ENCODE measurements around the gene NCAPG2. TPM values are rescaled to one million over a fixed set of nuclear protein-coding genes. Genes with fewer than 3 reads are reported as not detected.

Gene NCAPG2
- total RNA-seq, 1 experiment from 2014 or later, result 67.3 TPM

DNA sequence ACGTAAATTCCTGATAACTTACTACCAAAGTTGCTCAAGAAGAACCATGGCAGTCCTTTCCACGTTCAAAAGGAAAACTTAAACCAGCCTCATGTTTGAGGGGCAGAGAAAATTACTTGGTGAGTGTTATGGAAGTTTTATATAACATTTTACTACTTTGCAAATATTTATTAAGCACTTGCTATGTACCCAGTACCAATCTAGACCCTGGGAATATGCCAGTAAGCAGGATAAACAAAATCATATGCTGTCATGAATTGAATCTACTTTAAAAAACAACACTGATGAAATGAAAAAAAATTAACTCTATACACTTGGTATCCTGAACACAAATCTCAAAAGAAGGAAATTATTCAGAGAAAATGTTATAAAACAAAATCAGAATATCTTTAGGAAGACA is 46.1 kb downstream of the NCAPG2 start:
- Mint-ChIP-seq H3K36me3 (ENCODE audit: insufficient read depth, unreplicated experiment) (peaks cover 62% of the 10 kb centered on the region), H3K27me3 (ENCODE audit: insufficient read depth, unreplicated experiment) (no peaks in the 10 kb centered on the region), H3K4me3 (ENCODE audit: unreplicated experiment) (no peak overlapping the region), H3K9me3 (ENCODE audit: unreplicated experiment) (no peaks in the 10 kb centered on the region), H3K4me1 (ENCODE audit: low read depth, unreplicated experiment) (no peaks in the 10 kb centered on the region), H3K27ac (ENCODE audit: unreplicated experiment) (no peak overlapping the region)
- BruUV-seq (replicated peaks), result no TSS peak
- ChIA-PET CTCF (no interaction called here), POLR2A (no interaction called here)
- Histone ChIP-seq H3K4me1 (no peaks in the 10 kb centered on the region), H3K9me3 (no peaks in the 10 kb centered on the region), H3K27me3 (replicated peaks; ENCODE audit: control insufficient read depth, insufficient read depth, low read length) (no peaks in the 10 kb centered on the region), H3K4me3 (ENCODE audit: low read depth, low read length) (no peak overlapping the region), H3K36me3 (ENCODE audit: control insufficient read depth, insufficient read depth, low read length) (no peaks in the 10 kb centered on the region)
- no peak for DNase-seq
- intact Hi-C loops (cut with micrococcal nuclease; ENCODE audit: unreplicated experiment), result no loop called here
- TF ChIP-seq, protein P1, sequence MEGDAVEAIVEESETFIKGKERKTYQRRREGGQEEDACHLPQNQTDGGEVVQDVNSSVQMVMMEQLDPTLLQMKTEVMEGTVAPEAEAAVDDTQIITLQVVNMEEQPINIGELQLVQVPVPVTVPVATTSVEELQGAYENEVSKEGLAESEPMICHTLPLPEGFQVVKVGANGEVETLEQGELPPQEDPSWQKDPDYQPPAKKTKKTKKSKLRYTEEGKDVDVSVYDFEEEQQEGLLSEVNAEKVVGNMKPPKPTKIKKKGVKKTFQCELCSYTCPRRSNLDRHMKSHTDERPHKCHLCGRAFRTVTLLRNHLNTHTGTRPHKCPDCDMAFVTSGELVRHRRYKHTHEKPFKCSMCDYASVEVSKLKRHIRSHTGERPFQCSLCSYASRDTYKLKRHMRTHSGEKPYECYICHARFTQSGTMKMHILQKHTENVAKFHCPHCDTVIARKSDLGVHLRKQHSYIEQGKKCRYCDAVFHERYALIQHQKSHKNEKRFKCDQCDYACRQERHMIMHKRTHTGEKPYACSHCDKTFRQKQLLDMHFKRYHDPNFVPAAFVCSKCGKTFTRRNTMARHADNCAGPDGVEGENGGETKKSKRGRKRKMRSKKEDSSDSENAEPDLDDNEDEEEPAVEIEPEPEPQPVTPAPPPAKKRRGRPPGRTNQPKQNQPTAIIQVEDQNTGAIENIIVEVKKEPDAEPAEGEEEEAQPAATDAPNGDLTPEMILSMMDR (IDR thresholded peaks at IDR 0.05; ENCODE audit: insufficient read depth in 1 of 2, low read depth in 1 of 2, low read length in 1 of 2, severe bottlenecking in 1 of 2, unreplicated experiment in 1 of 2), result no peak

DNA sequence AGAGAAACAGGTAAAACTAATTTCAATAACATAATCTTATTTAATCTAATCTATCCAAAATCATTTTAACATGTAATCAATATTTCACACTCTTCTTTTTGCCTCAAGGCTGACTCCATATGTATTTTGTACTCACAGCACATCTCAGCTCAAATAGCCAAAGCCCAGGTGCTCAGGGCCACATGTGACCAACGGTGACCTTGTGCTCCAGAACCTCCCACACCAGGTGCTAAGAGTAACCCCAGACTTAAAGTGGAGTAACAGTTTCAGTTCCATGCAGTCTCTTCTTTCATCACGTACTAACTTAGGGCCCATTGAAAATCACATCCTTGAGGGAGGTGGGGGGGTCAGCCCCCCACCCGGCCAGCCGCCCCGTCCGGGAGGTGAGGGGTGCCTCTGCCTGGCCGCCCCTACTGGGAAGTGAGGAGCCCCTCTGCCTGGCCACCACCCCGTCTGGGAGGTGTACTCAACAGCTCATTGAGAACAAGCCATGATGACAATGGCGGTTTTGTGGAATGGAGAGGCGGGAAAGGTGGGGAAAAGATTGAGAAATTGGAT is 47.3 kb downstream of the NCAPG2 start:
- Mint-ChIP-seq H3K27ac (ENCODE audit: unreplicated experiment) (no peak overlapping the region), H3K4me1 (ENCODE audit: low read depth, unreplicated experiment) (no peaks in the 10 kb centered on the region), H3K9me3 (ENCODE audit: unreplicated experiment) (no peaks in the 10 kb centered on the region), H3K27me3 (ENCODE audit: insufficient read depth, unreplicated experiment) (no peaks in the 10 kb centered on the region), H3K36me3 (ENCODE audit: insufficient read depth, unreplicated experiment) (peaks cover 52% of the 10 kb centered on the region), H3K4me3 (ENCODE audit: unreplicated experiment) (no peak overlapping the region)
- TF ChIP-seq, protein P1 (IDR thresholded peaks at IDR 0.05; ENCODE audit: insufficient read depth in 1 of 2, low read depth in 1 of 2, low read length in 1 of 2, severe bottlenecking in 1 of 2, unreplicated experiment in 1 of 2), result no peak
- no TSS peak for BruUV-seq (replicated peaks)
- Histone ChIP-seq H3K4me3 (ENCODE audit: low read depth, low read length) (no peak overlapping the region), H3K4me1 (no peaks in the 10 kb centered on the region), H3K27me3 (replicated peaks; ENCODE audit: control insufficient read depth, insufficient read depth, low read length) (no peaks in the 10 kb centered on the region), H3K9me3 (no peaks in the 10 kb centered on the region), H3K36me3 (ENCODE audit: control insufficient read depth, insufficient read depth, low read length) (no peaks in the 10 kb centered on the region)
- ChIA-PET CTCF (no interaction called here), POLR2A (no interaction called here)
- intact Hi-C loops (cut with micrococcal nuclease; ENCODE audit: unreplicated experiment), result no loop called here
- no peak for DNase-seq

DNA sequence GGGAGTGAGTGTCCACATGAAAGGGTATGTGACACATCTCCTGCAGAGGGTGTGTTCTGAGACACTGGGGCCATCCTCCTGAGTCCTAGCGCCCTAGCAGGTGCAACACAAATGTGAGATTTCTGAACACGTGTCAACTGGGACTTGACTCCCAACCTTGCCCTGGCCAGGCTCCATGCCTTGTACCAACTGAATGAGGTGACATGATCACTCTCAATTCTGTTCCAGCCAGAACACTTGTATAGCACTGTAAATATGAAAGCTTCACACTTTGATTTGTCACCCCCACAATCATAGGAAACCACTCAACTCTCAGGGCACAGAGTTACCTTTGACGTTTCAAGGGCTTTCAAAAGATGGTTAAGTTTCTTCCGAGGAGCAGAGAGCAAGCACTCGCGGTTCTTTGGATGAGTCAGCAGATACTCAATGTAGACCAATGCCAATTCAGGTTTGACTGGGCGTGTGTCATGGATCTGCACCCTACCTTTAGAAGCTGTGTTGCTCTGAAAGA is 48.6 kb downstream of the NCAPG2 start:
- H3K4me1 ChIP-seq, result peaks cover 6% of the 10 kb centered on the region; the same call in 1 of the 2 replicates
- TF ChIP-seq, protein P1 (IDR thresholded peaks at IDR 0.05; ENCODE audit: insufficient read depth in 1 of 2, low read depth in 1 of 2, low read length in 1 of 2, severe bottlenecking in 1 of 2, unreplicated experiment in 1 of 2), result no peak
- no TSS peak for BruUV-seq (replicated peaks)
- H3K27ac Mint-ChIP-seq (ENCODE audit: unreplicated experiment), result no peak overlapping the region
- H3K27me3 Mint-ChIP-seq (ENCODE audit: insufficient read depth, unreplicated experiment), result no peaks in the 10 kb centered on the region
- no peak for DNase-seq
- intact Hi-C loops (cut with micrococcal nuclease; ENCODE audit: unreplicated experiment), result no loop called here
- ChIA-PET CTCF (no interaction called here), POLR2A (no interaction called here)
- H3K9me3 Mint-ChIP-seq (ENCODE audit: unreplicated experiment), result no peaks in the 10 kb centered on the region
- H3K36me3 ChIP-seq (ENCODE audit: control insufficient read depth, insufficient read depth, low read length), result no peaks in the 10 kb centered on the region
- peaks cover 3% of the 10 kb centered on the region for H3K4me1 Mint-ChIP-seq (ENCODE audit: low read depth, unreplicated experiment)
- H3K36me3 Mint-ChIP-seq (ENCODE audit: insufficient read depth, unreplicated experiment), result peaks cover 54% of the 10 kb centered on the region
- H3K27me3 ChIP-seq (replicated peaks; ENCODE audit: control insufficient read depth, insufficient read depth, low read length), result no peaks in the 10 kb centered on the region
- H3K9me3 ChIP-seq, result no peaks in the 10 kb centered on the region
- H3K4me3 ChIP-seq (ENCODE audit: low read depth, low read length), result no peak overlapping the region
- H3K4me3 Mint-ChIP-seq (ENCODE audit: unreplicated experiment), result no peak overlapping the region

Data from Caco-2 (cell line).